Activated CD4-positive, alpha-beta memory T cell treated with anti-CD3 and anti-CD28 coated beads, Interleukin-2, amount 10 ng/mL, durations not matched to agents 7 days and 5 days (primary cell): ENCODE results near the gene TECPR1. TPM values are rescaled to one million over a fixed set of nuclear protein-coding genes. Genes with fewer than 3 reads are reported as not detected.

Experiments used
- CTCF ChIA-PET: fragments of 350-600 bp; sonication (Branson Sonifier 250); formaldehyde crosslinking; loops from one replicate; lab custom pipeline; 2021; ENCODE audit warnings: antibody characterized with exemption, inconsistent platforms; lab: Charles Lee
- POLR2A ChIA-PET: fragments of 350-600 bp; sonication (Branson Sonifier 250); formaldehyde crosslinking; loops from one replicate; lab custom pipeline; 2021; ENCODE audit warnings: antibody characterized with exemption; lab: Charles Lee
- DNase-seq: peaks from one replicate; pipeline ENCODE4 v3.0.0-alpha.2; 2020
- H3K27ac Mint-ChIP-seq: one replicate; pipeline ENCODE4 v1.8.0; 2021; ENCODE audit warnings: mild to moderate bottlenecking, mixed read lengths
- H3K27me3 Mint-ChIP-seq: one replicate; pipeline ENCODE4 v1.8.0; 2021; ENCODE audit warnings: mixed read lengths
- H3K36me3 Mint-ChIP-seq: one replicate; pipeline ENCODE4 v1.8.0; 2021; ENCODE audit warnings: low read depth, mixed read lengths
- H3K4me1 Mint-ChIP-seq: one replicate; pipeline ENCODE4 v1.8.0; 2021; ENCODE audit warnings: mixed read lengths
- H3K4me3 Mint-ChIP-seq: one replicate; pipeline ENCODE4 v1.8.0; 2021; ENCODE audit warnings: mild to moderate bottlenecking, mixed read lengths
- H3K9me3 Mint-ChIP-seq: one replicate; pipeline ENCODE4 v1.8.0; 2021; ENCODE audit warnings: mixed read lengths
- total RNA-seq, 2 experiments: library from RNA; stranded (reverse); gene quantifications; one replicate each; pipeline ENCODE4 v1.2.3, GENCODE V29; 2021

Gene TECPR1
- total RNA-seq, 2 experiments from 2014 or later: 63.9 to 69.4 TPM

- Mint-ChIP-seq H3K4me1 (no peaks in the 10 kb centered on the region), H3K36me3 (peaks cover 40% of the 10 kb centered on the region), H3K9me3 (no peaks in the 10 kb centered on the region), H3K27me3 (no peaks in the 10 kb centered on the region), H3K27ac (no peak overlapping the region), H3K4me3 (no peak overlapping the region)
- CTCF ChIA-PET: no interaction called here
- POLR2A ChIA-PET: no interaction called here
- no peak for DNase-seq
Measured at GRCh38 chr7:98236355-98237185, 15.5 kb downstream of the TECPR1 start.

GRCh38 chr7:98235901-98236300 lies 16.1 kb downstream of the TECPR1 start:
- no peak overlapping the region for H3K27ac Mint-ChIP-seq
- H3K4me3 Mint-ChIP-seq: no peak overlapping the region
- POLR2A ChIA-PET: no interaction called here
- H3K36me3 Mint-ChIP-seq: peaks cover 33% of the 10 kb centered on the region
- DNase-seq: no peak
- CTCF ChIA-PET: interaction anchor here (1.0 kb wide), 1 partner anchor 68 kb away, joined by 3 read pairs; no protein-coding TSS in a partner anchor
- H3K27me3 Mint-ChIP-seq: no peaks in the 10 kb centered on the region
- H3K9me3 Mint-ChIP-seq: no peaks in the 10 kb centered on the region
- H3K4me1 Mint-ChIP-seq: no peaks in the 10 kb centered on the region

- ChIA-PET POLR2A (interaction anchor here (1.1 kb wide), 1 partner anchor 16 kb away, joined by 3 read pairs; no protein-coding TSS in a partner anchor), CTCF (interaction anchor here (0.5 to 1.0 kb wide), 2 partner anchors 25 to 67 kb away, joined by 3 read pairs; no protein-coding TSS in a partner anchor)
- no peak overlapping the region for H3K27ac Mint-ChIP-seq
- no peak overlapping the region for H3K4me3 Mint-ChIP-seq
- peaks cover 29% of the 10 kb centered on the region for H3K36me3 Mint-ChIP-seq
- no peaks in the 10 kb centered on the region for H3K9me3 Mint-ChIP-seq
- no peak for DNase-seq
- no peaks in the 10 kb centered on the region for H3K4me1 Mint-ChIP-seq
- H3K27me3 Mint-ChIP-seq: no peaks in the 10 kb centered on the region
Measured at GRCh38 chr7:98234429-98235147, 17.4 kb downstream of the TECPR1 start.

- Mint-ChIP-seq H3K27me3 (no peaks in the 10 kb centered on the region), H3K27ac (no peak overlapping the region), H3K36me3 (peaks cover 18% of the 10 kb centered on the region), H3K9me3 (no peaks in the 10 kb centered on the region), H3K4me1 (no peaks in the 10 kb centered on the region), H3K4me3 (no peak overlapping the region)
- DNase-seq: no peak
- ChIA-PET POLR2A (interaction anchor here (1.6 kb wide), 1 partner anchor 17 kb away, joined by 4 read pairs; no protein-coding TSS in a partner anchor), CTCF (interaction anchor here (0.5 kb wide), 1 partner anchor 26 kb away, joined by 3 read pairs; no protein-coding TSS in a partner anchor)
Measured at GRCh38 chr7:98233219-98234070, 18.6 kb downstream of the TECPR1 start.

GRCh38 chr7:98232799-98233198 lies 19.2 kb downstream of the TECPR1 start:
- H3K9me3 Mint-ChIP-seq: no peaks in the 10 kb centered on the region
- ChIA-PET CTCF (interaction anchor here (0.7 kb wide), 1 partner anchor 77 kb away, joined by 3 read pairs; no protein-coding TSS in a partner anchor), POLR2A (interaction anchor here (1.6 kb wide), 1 partner anchor 18 kb away, joined by 4 read pairs; no protein-coding TSS in a partner anchor)
- no peak for DNase-seq
- peaks cover 19% of the 10 kb centered on the region for H3K36me3 Mint-ChIP-seq
- no peak overlapping the region for H3K4me3 Mint-ChIP-seq
- H3K27ac Mint-ChIP-seq: no peak overlapping the region
- no peaks in the 10 kb centered on the region for H3K4me1 Mint-ChIP-seq
- H3K27me3 Mint-ChIP-seq: no peaks in the 10 kb centered on the region

DNA sequence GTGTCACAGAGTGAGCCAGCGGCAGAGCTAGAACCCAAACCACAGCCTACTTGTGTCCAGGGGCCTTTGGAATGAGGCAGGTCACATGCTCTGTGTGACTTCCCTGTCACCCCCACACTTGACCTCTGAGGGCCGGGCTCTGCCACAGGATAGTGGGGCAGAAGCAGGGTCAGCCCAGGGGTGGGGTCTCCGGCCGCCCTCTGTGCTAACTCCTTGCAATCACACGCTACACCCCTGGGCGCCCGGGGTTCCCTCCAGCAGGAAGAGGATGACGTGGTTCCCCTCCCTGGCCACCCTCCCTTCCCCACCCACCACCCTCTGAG lies 19.8 kb downstream of the TECPR1 start:
- Mint-ChIP-seq H3K4me3 (no peak overlapping the region), H3K9me3 (no peaks in the 10 kb centered on the region), H3K27ac (no peak overlapping the region), H3K36me3 (peaks cover 23% of the 10 kb centered on the region), H3K4me1 (no peaks in the 10 kb centered on the region), H3K27me3 (no peaks in the 10 kb centered on the region)
- ChIA-PET POLR2A (interaction anchor here (1.6 kb wide), 1 partner anchor 19 kb away, joined by 4 read pairs; no protein-coding TSS in a partner anchor), CTCF (interaction anchor here (0.7 kb wide), 1 partner anchor 76 kb away, joined by 3 read pairs; no protein-coding TSS in a partner anchor)
- DNase-seq: no peak

- Mint-ChIP-seq H3K27ac (no peak overlapping the region), H3K4me3 (no peak overlapping the region), H3K4me1 (no peaks in the 10 kb centered on the region), H3K9me3 (no peaks in the 10 kb centered on the region), H3K27me3 (no peaks in the 10 kb centered on the region), H3K36me3 (peaks cover 20% of the 10 kb centered on the region)
- CTCF ChIA-PET: interaction anchor here (0.7 kb wide), 1 partner anchor 75 kb away, joined by 3 read pairs; no protein-coding TSS in a partner anchor
- no peak for DNase-seq
- POLR2A ChIA-PET: interaction anchor here (1.6 kb wide), 1 partner anchor 19 kb away, joined by 4 read pairs; no protein-coding TSS in a partner anchor
Measured at GRCh38 chr7:98231493-98232262, 20.4 kb downstream of the TECPR1 start.

GRCh38 chr7:98230746-98231471 lies 21.1 kb downstream of the TECPR1 start:
- Mint-ChIP-seq H3K27ac (no peak overlapping the region), H3K4me1 (no peaks in the 10 kb centered on the region), H3K36me3 (peaks cover 23% of the 10 kb centered on the region), H3K27me3 (no peaks in the 10 kb centered on the region), H3K9me3 (no peaks in the 10 kb centered on the region), H3K4me3 (no peak overlapping the region)
- ChIA-PET POLR2A (no interaction called here), CTCF (no interaction called here)
- DNase-seq: no peak

- H3K36me3 Mint-ChIP-seq: peaks cover 25% of the 10 kb centered on the region
Measured at GRCh38 chr7:98229991-98230745, 21.9 kb downstream of the TECPR1 start.

GRCh38 chr7:98229441-98229840 lies 22.6 kb downstream of the TECPR1 start:
- H3K27ac Mint-ChIP-seq: no peak overlapping the region
- DNase-seq: no peak
- no peak overlapping the region for H3K4me3 Mint-ChIP-seq
- H3K4me1 Mint-ChIP-seq: no peaks in the 10 kb centered on the region
- H3K27me3 Mint-ChIP-seq: no peaks in the 10 kb centered on the region
- ChIA-PET CTCF (no interaction called here), POLR2A (no interaction called here)
- H3K9me3 Mint-ChIP-seq: no peaks in the 10 kb centered on the region
- peaks cover 20% of the 10 kb centered on the region for H3K36me3 Mint-ChIP-seq

More at GRCh38 chr7:98229991-98230745, 21.9 kb downstream of the TECPR1 start:
- H3K4me3 Mint-ChIP-seq: no peak overlapping the region
- ChIA-PET CTCF (no interaction called here), POLR2A (no interaction called here)
- H3K27ac Mint-ChIP-seq: no peak overlapping the region
- no peaks in the 10 kb centered on the region for H3K9me3 Mint-ChIP-seq
- DNase-seq: no peak
- H3K4me1 Mint-ChIP-seq: no peaks in the 10 kb centered on the region
- no peaks in the 10 kb centered on the region for H3K27me3 Mint-ChIP-seq

DNA sequence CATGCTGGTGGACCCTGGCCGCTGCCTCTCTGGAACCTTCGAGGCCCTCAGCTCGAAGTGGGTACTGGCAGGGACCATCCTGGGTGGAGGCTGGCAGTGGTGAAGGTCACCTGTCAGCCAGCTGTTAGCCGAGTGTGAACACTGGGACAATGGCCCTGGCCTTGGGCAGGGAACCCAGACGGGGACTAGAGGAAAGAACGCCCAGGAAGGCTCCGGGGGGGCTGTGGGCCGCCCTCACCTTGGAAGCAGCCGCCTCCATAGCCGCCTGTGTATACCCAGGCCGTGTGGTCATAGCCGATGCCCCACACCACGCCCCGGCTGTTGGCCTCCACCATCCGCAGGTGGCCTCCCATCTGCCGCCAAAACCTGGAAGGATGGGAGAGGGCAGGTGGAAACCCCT lies 23.2 kb downstream of the TECPR1 start:
- ChIA-PET CTCF (no interaction called here), POLR2A (no interaction called here)
- H3K4me1 Mint-ChIP-seq: no peaks in the 10 kb centered on the region
- DNase-seq: no peak
- no peak overlapping the region for H3K4me3 Mint-ChIP-seq
- no peaks in the 10 kb centered on the region for H3K9me3 Mint-ChIP-seq
- H3K27me3 Mint-ChIP-seq: no peaks in the 10 kb centered on the region
- H3K36me3 Mint-ChIP-seq: peaks cover 18% of the 10 kb centered on the region
- no peak overlapping the region for H3K27ac Mint-ChIP-seq
